ENCODE data around the gene HMGN5. TPM values are rescaled to one million over a fixed set of nuclear protein-coding genes. Genes with fewer than 3 reads are reported as not detected.

Gene HMGN5
- total and polyA plus RNA-seq, 2 of the 8 experiments (the other 6 are each of a cell fraction or from before 2014, with no cell fraction given), result 6.0 to 20.4 TPM

DNA sequence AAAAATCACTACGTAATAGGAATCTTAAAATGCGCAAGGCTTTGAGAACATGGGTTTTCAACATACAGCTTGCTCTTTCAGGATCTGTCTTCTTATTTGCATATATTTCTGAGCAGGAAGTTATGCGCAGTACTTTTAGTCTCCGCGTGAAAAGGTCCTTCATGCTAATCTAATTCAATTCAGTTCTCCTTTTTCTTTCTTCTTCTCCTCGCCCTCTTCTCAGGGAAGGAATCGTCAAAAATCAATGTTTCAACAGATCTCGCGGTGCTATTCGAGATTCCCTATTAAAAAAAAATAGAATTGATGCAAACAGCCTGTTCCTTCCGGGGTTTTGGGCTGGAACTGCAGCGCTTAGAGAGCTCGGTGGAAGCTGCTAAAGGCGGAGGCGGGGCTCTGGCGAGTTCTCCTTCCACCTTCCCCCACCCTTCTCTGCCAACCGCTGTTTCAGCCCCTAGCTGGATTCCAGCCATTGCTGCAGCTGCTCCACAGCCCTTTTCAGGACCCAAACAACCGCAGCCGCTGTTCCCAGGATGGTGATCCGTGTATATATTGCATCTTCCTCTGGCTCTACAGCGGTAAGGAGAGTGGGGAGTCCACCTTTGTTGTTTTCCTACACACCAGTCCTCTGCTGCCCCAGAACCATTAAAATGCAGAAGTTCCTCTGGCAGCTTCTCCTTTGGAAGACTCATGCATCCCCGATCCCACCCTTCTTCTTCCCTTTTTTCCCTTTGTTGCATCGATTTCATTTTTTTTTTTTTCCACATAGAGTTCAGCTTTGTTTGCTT lies at the start of gene HMGN5, which contains the start of gene SH3BGRL (continued):
- TF ChIP-seq BRCA1 (IDR thresholded peaks at IDR 0.05; ENCODE audit: low read depth, low read length), result 0 out of 2 replicates have a peak, but pooled peaks have one; percentile 41
- 0 out of 2 replicates have a peak, but pooled peaks have one; percentile 37 for TF ChIP-seq PHF8 (conservative IDR thresholded peaks at IDR 0.05; ENCODE audit: low read depth, low read length)
- TF ChIP-seq POLR2A (IDR thresholded peaks at IDR 0.05; ENCODE audit: control extremely low read depth in 1 of 2, low read depth in 2 of 2, low read length in 2 of 2), result peak; percentile 26 to 48; a peak in 2 of 3 replicates
- peak; percentile 41; the same call in 1 of the 2 replicates for TF ChIP-seq TBP (IDR thresholded peaks at IDR 0.05; ENCODE audit: low read depth, low read length)

Measured in H1 (cell line).